ENCODE results near the gene F2.

DNA sequence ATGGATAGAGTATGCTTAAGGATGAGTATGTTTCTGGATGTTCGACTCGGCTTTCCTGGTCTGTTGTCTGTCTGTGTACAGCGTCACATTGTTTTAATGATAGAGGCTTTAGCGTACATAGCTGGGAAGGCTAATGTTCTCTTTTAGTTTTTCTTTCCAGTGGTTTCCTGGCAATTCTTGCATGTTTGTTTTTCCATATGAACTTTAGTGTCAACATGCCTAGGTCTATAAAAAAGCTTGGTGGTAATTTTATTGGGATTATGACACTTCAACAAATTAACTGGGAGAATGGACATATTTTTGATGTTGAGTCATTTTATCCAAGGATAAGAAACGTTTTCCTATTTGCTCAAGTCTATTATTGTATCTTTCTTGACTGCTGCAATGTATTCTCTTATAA, 17.6 kb downstream of the F2 start:
- TF ChIP-seq, protein P1, sequence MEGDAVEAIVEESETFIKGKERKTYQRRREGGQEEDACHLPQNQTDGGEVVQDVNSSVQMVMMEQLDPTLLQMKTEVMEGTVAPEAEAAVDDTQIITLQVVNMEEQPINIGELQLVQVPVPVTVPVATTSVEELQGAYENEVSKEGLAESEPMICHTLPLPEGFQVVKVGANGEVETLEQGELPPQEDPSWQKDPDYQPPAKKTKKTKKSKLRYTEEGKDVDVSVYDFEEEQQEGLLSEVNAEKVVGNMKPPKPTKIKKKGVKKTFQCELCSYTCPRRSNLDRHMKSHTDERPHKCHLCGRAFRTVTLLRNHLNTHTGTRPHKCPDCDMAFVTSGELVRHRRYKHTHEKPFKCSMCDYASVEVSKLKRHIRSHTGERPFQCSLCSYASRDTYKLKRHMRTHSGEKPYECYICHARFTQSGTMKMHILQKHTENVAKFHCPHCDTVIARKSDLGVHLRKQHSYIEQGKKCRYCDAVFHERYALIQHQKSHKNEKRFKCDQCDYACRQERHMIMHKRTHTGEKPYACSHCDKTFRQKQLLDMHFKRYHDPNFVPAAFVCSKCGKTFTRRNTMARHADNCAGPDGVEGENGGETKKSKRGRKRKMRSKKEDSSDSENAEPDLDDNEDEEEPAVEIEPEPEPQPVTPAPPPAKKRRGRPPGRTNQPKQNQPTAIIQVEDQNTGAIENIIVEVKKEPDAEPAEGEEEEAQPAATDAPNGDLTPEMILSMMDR (conservative IDR thresholded peaks at IDR 0.05; ENCODE audit: low read depth, low read length): no peak
- TF ChIP-seq EZH2 (IDR thresholded peaks at IDR 0.05; ENCODE audit: low read length, unreplicated experiment): no peak

All from PC-3 (cell line).